ENCODE data around the gene VAT1L.

The VAT1L gene

GRCh38 chr16:77869997-77870813 lies 81.8 kb downstream of the VAT1L start:
- no peak for DNase-seq

DNA sequence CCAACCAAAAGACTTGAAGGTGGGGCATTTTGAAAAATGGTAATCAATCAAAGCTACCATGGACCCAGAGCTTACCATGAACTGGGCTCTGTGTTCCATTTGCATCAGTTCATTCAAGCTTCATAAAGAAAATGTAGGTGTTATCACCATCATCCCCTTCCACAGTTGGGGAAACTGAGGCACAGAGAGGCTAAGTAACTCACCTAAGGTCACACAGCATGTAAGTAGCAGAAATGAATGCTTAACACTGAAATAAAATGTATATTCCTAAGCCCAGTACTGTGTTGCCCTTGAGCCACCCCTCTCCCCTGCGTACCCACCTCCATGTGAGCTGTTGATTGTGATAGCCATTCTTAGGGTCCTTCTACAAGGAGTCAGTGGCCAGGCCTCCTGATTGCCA lies 83.6 kb downstream of the VAT1L start:
- DNase-seq: no peak

DNA sequence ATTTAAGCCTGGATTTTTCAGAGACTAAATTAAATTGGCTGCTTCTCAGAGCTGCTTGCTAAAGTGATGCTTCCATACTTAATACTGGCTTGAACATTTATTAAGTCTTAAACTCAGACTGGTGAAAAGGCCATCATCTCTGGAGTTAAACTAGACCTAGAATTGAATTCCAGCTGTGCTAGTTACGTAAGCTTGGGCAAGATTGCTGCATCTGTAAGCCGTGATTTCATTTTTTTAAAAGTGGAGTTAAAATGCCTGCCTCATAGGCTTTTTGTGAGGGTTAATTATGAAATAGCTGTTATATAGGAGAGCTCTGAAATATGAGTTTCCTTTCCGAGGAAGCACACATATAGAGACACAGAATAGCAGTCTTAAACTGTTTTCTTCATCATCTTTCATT lies 84.7 kb downstream of the VAT1L start:
- DNase-seq: no peak

DNA sequence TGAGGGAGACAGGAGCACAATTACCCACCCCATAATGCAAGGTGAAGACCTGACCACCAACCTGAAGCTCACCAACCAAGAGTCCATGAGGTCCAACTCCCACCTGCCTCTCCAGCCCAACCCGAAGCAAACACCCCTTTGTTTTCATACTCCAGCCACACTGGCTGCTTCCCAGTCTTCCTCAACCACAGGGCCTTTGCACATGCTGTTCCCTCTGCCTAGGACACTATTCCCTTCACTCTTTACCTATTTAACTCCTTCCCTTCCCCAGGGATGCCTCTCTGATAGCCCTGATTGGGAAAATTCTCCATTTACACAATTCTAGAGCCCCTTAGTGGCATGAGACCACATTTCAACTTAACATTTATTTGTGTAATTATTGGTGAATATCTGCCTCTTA lies 86.0 kb downstream of the VAT1L start:
- DNase-seq: no peak

DNA sequence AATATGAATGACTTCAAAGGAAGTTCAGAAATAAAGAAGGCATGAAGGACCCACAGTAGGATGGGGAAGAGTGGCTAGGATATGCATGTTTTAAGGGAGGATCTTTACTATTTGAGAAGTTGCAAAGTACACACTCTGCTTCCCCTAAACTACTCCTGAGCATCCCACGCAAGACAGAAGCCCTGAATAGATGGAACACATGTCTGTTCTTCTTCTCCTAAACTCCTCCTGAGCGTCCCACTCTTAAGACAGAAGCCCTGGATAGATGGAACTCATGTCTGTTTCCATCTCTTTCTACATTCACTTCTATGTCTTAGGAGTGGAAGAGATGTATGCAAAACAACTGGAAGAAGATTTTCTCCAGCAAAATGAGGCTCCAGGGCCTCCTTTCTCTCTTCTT lies 88.4 kb downstream of the VAT1L start:
- DNase-seq: no peak

- DNase-seq: no peak
Observed at GRCh38 chr16:77877712-77878347, 89.5 kb downstream of the VAT1L start.

DNA sequence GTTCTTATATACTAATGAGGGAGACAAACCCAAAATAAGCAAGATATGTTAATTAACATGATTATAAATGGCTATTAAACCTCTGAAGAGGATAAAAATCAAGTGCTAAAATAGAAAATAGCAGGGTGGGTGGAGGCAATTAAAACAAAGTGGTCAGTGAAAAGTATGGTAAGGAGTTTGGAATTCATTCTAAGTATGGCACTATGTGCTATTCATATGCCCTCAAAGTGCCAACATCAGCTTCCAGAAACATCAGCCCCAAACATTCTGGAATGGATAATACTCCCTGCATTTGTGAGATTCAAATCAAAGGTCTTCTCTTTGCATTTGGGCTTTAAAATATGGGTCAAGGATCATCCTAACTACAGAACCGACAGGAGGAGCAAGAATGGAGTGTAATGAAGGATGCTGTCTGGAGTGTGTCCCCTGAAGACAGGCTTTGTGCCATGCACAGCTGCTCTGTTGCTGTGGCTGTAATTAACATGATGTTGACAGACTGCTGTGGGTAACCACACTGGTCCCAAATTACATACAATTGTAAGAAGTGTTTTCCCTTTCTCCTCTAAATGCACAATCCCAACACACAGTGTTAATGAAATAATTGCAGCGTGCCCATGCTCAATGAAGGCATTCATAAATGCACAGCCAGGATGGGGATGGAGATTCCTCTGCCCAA lies 93.1 kb downstream of the VAT1L start:
- DNase-seq: no peak

GRCh38 chr16:77882358-77882757 lies 94.0 kb downstream of the VAT1L start:
- DNase-seq: no peak

DNA sequence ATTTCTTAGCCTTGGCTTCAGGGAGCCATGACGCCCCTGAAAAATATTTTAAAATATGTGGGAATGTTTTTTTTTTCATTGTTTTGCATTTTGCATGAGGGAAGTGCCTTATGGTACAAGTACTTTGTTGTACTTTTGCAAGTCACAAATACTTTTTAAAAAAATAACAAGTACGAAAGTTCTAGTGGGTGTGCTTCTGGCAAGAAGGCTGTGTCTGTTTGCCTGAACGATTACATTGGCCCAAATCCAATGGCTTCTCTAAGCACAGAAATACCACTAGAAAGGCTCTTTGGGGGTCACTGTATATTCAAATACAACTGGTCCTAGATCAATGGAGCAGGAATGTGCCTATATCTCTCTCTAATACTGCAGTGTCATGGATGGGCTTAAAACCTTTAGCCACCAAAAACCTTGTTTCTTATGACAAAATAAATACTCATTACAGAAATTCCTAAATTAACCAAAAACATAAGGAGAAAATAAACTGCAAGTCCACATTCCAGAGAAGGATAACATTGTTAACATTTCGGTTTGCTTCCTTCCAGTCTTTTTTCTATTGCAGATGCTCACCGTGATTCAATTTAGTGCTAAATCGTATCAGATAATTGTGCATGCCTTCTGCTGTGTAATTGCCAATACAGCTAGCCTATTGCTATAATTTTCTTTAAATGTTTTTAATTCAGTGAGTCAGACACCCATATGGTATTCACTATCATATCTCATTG lies 97.4 kb downstream of the VAT1L start:
- no peak for DNase-seq

DNA sequence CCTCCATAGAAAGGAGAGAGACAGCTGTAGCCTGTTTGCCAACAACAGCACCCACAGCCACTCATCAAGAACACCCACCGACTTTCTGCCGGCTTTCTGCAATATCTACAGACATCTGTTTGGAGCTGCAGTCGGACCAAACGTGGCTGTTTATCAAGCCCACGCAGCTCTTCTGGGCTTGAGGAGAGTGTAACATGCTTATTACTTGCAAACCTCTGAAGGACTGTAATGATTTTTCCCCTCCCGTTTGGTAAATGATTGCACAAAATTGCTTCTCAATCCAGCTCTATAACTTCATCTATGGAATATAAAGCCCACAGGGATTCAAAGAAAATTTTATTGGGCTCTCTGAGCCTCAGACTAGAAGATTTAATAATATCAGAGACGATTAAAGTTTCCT lies 100.5 kb downstream of the VAT1L start:
- DNase-seq: no peak

GRCh38 chr16:77890075-77890474 lies 101.7 kb downstream of the VAT1L start:
- DNase-seq: no peak

DNA sequence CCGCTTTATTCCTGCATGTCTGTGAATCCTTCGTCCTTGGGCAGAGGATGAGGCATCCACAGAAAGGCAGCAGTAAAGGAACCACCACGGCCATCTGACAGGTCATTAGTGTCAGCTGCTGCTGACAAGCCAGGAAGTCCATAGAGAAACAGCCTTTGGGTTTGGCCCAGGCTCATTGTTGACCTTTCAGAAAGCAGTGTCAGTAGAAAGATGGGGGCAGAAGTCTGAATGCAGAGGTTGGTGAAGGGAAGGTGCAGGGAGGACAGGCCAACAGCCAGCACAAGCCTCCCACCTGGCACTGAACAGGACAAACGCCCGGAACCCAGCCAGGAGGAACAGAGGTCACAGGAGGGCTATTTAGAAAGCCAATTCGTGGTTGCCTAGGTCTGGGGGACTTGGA lies 105.8 kb downstream of the VAT1L start:
- DNase-seq: no peak

DNA sequence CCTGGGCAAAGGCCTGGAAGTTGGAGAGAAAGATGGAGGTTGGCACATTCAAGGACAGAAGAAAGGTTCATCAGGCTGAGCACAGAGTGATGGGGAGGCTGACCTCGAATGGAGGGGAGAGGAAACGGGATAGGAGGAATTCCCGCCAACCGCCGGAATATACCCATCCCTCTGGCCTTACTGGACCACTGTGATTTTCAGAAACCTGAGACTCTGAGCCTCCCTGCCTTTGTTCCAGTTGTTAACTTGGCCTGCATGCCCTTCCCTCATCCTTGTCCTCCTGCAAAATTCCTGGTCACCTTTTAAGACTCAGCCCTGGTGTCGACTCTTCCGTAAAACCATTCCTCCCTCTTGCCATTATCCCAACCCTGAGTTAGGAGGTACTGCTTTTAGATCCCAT lies 107.6 kb downstream of the VAT1L start:
- DNase-seq: no peak

- DNase-seq: no peak
Observed at GRCh38 chr16:77896415-77897128, 108.2 kb downstream of the VAT1L start.

GRCh38 chr16:77897129-77897437 lies 108.7 kb downstream of the VAT1L start:
- DNase-seq: no peak

DNA sequence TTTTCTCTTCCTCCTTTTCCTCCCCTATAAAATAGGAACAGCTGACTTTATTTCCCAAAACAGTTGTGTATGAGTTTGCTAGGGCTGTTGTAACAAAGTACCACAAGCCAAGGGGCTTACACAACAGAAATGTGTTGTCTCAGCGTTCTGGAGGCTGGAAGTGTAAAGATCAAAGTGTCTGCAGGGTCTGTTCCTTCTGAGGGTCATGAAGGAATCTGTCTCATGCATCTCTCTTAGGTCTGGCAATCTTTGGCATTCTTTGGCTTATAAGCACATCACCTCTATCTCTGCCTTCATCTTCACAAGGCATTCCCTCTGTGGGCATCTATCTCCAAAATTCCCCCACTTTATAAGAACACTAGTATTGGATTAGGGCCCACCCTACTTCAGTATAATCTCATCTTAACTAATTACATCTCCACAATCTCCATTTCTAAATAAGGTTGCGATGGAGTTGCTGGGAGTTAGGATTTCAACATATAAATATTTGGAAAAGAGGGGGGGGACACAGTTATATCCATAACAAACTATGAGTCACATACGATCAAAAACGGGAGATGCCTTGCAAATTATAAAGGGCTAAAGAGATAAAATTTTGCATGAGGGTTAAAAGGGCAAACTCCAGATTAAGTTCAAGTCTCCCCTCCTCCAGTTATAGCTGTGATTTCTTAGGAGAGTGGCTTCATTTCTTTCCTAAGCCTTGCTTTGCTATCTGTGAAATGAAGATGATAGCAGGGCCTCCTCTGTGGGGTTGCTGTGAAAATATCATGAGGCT lies 109.7 kb downstream of the VAT1L start:
- no peak for DNase-seq

DNA sequence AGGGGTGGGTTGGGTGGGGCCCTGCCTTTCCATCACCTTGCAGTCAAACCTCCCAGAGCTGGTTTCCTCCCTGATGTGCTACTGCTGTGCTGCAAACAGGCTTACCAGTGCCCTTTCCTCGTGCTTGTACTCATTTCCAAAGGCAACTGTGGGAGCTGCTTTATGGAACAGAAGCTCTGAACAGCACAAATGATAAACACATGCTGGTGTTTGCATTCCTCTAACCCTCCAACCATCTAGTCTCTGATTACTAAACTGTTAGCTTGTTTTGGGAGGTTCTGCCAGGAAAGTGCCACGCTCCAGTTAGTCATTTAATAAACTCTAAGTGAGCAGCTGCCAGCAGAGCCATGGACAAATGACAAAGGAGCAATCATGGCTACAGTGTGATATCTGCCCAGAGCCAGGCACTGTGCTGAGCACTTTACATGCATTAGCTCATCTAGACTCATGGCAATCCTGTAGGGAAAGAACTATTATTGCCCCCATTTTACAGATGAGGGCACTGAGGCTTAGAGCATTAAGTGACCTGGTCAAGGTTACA lies 110.4 kb downstream of the VAT1L start:
- no peak for DNase-seq

- DNase-seq: no peak
Observed at GRCh38 chr16:77899416-77899815, 111.1 kb downstream of the VAT1L start.

DNA sequence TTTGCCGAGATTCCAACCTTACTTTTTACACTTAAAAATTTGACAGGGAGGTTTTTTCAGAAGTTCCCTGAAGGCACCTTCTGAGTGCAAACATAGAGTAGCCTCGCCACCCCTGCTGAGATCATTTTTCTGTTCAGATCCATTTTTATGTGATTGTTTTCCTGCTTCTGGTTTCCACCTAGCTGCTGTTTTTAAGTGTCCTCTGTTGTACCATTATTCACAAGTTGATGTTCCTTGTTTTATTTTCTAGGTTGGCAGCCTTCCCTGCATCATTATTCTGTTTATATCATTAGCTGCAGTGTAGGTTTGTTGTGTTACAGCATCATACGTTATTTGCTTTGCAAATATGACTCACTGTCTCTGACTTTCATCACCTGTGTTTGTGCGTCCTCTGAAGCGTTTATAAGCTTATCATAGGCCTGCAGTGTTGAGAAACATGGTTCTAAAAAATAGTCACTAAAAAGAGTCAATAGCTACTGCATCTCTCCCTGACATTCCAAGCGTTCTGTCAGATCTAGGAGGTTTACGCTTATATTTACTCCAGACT lies 117.1 kb downstream of the VAT1L start:
- no peak for DNase-seq

DNA sequence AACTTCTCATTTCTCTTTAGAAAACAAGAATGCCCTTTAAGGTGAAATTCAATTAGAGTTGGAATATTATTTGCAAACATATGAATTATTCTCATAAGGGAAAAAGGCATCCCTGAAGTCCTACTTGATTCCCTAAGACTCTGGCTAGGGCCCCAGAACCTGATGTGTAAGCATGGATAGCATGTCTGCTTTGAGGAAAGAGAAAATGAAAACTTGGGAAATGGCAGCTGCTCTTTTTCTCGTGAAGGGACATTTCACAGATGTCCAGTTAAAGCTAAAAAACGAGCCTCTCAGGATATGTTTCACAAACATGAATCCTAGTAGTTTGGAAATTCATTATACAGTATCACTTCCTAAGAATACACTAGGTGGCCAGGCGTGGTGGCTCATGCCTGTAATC lies 121.7 kb downstream of the VAT1L start:
- no peak for DNase-seq

DNA sequence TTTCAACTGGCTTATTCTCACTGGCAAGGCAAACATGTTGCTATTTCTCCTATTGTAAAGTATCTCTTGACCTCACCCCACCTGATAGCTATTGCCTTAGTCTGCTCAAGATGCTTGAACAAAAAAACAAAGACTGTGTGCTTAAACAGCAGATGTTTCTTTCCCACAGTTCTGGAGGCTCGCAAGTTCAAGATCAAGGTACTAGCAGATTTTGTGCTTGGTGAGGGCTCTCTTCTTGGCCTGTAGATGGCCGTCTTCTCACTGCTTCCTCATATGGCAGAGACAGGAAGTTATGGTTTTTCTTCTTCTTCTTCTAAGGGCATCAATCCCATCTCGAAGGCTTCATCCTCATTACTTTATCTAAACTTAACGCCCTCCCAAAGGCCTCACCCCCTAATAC lies 124.3 kb downstream of the VAT1L start:
- DNase-seq: no peak
